HepG2 (cell line): ENCODE measurements around the gene SKIDA1. TPM values are rescaled to one million over a fixed set of nuclear protein-coding genes. Genes with fewer than 3 reads are reported as not detected.

Source experiments
- ETV5 ChIP-seq: IDR thresholded peaks from 2 replicates; pipeline ENCODE4 v1.6.1; 2018; ENCODE audit warnings: missing biosample characterization, missing genetic modification reagents, inconsistent platforms, borderline replicate concordance
- HINFP ChIP-seq: sonication (generic); formaldehyde crosslinking; IDR thresholded peaks from 2 replicates; pipeline ENCODE4 v1.4.0; 2020; ENCODE audit warnings: low read depth, mild to moderate bottlenecking, missing genetic modification reagents
- HMGA1 ChIP-seq: sonication (generic); formaldehyde crosslinking; conservative IDR thresholded peaks from 2 replicates; pipeline ENCODE4 v1.4.0; 2020; ENCODE audit warnings: missing genetic modification reagents
- HMGXB4 ChIP-seq, 2 experiments: sonication (generic) in 1 of 2; formaldehyde crosslinking in 1 of 2; IDR thresholded peaks; 2 replicates each; pipeline versions ENCODE4 v1.4.0 to v1.6.1; 2018 to 2020; ENCODE audit warnings: missing genetic modification reagents in 2 of 2, borderline replicate concordance in 1 of 2, low read depth in 1 of 2, mild to moderate bottlenecking in 1 of 2, missing biosample characterization in 1 of 2
- HOXA5 ChIP-seq: sonication (generic); formaldehyde crosslinking; IDR thresholded peaks from 2 replicates; pipeline ENCODE4 v1.4.0; 2020; ENCODE audit warnings: missing genetic modification reagents
- KAT8 ChIP-seq: IDR thresholded peaks from 2 replicates; pipeline ENCODE4 v1.6.1; 2016; ENCODE audit warnings: missing genetic modification reagents, missing compliant biosample characterization
- MLXIP ChIP-seq: sonication (generic); formaldehyde crosslinking; IDR thresholded peaks from 2 replicates; pipeline ENCODE4 v1.9.0; 2021; ENCODE audit warnings: missing genetic modification reagents, borderline replicate concordance
- MYC ChIP-seq: sonication (generic); formaldehyde crosslinking; IDR thresholded peaks from 2 replicates; pipeline ENCODE4 v1.9.0; 2021; ENCODE audit warnings: missing genetic modification reagents, borderline replicate concordance
- MYNN ChIP-seq: sonication (generic); formaldehyde crosslinking; IDR thresholded peaks from 2 replicates; pipeline ENCODE4 v1.4.0; 2020; ENCODE audit warnings: mild to moderate bottlenecking, low read depth, missing genetic modification reagents
- NFKB2 ChIP-seq: sonication (generic); formaldehyde crosslinking; IDR thresholded peaks from 2 replicates; pipeline ENCODE4 v1.4.0; 2020; ENCODE audit warnings: missing genetic modification reagents, borderline replicate concordance
- NR2F6 ChIP-seq, 2 experiments: IDR thresholded peaks; 2 replicates each; pipeline ENCODE4 v1.6.1; 2016; ENCODE audit warnings: antibody characterized with exemption in 1 of 2, mild to moderate bottlenecking in 1 of 2
- SRSF9 ChIP-seq: fragments of 200-400 bp; formaldehyde crosslinking; IDR thresholded peaks from 2 replicates; pipeline ENCODE4 v1.6.1; 2018; ENCODE audit warnings: borderline replicate concordance, mild to moderate bottlenecking, low read depth, low read length; ENCODE audit not compliant: insufficient read depth, poor library complexity, severe bottlenecking
- TGIF2 ChIP-seq: IDR thresholded peaks from 2 replicates; pipeline ENCODE4 v1.6.1; 2016; ENCODE audit warnings: control low read depth, missing compliant biosample characterization
- YY1 ChIP-seq: IDR thresholded peaks from 2 replicates; pipeline ENCODE4 v1.6.1; 2011; ENCODE audit warnings: low read length, low read depth, moderate library complexity, mild to moderate bottlenecking; ENCODE audit not compliant: insufficient read depth, insufficient replicate concordance
- ZNF160 ChIP-seq: sonication (generic); formaldehyde crosslinking; IDR thresholded peaks from 2 replicates; pipeline ENCODE4 v1.8.0; 2022; ENCODE audit warnings: mild to moderate bottlenecking, inconsistent platforms, missing genetic modification reagents
- ZNF234 ChIP-seq: sonication (generic); formaldehyde crosslinking; conservative IDR thresholded peaks from 2 replicates; pipeline ENCODE4 v1.5.1; 2020; ENCODE audit warnings: mild to moderate bottlenecking, missing genetic modification reagents
- ZNF546 ChIP-seq: sonication (generic); formaldehyde crosslinking; conservative IDR thresholded peaks from 2 replicates; pipeline ENCODE4 v1.8.1; 2023; ENCODE audit warnings: mild to moderate bottlenecking, missing genetic modification reagents
- ZNF710 ChIP-seq: sonication (generic); formaldehyde crosslinking; IDR thresholded peaks from 2 replicates; pipeline ENCODE4 v1.5.0; 2020; ENCODE audit warnings: mild to moderate bottlenecking, missing genetic modification reagents, borderline replicate concordance
- ZNF737 ChIP-seq: sonication (generic); formaldehyde crosslinking; IDR thresholded peaks from 2 replicates; pipeline ENCODE4 v1.5.0; 2020; ENCODE audit warnings: missing genetic modification reagents, mild to moderate bottlenecking, borderline replicate concordance
- polyA plus RNA-seq, 8 experiments: library from polyadenylated mRNA; depleted of rRNA in 3 of 8; stranded (reverse) in 7 of 8; unstranded in 1 of 8; fragments of >200 nt; fragmentation: Illumina TruSeq in 4 of 8; extraction: Trizol in 4 of 8; gene quantifications; 2 replicates each; pipeline versions ENCODE4 v1.2.1 to v1.2.3, GENCODE V29; 2011 to 2016; ENCODE audit warnings: low read depth in 4 of 8, missing spikeins in 1 of 8, mixed read lengths in 1 of 8; ENCODE audit not compliant: insufficient read depth in 1 of 8
- total RNA-seq, 5 experiments: library from RNA; depleted of rRNA; stranded (reverse); fragments of >200 nt; fragmentation: Illumina TruSeq; extraction: Trizol; gene quantifications; 2 replicates each; pipeline ENCODE4 v1.2.3, GENCODE V29; 2016; ENCODE audit warnings: low read depth in 1 of 5

SKIDA1 gene
- total and polyA plus RNA-seq, 2 of the 13 experiments (the other 11 are each of a cell fraction or from before 2014, with no cell fraction given): 0.73 to 1.5 TPM

- TF ChIP-seq ZNF710: no peak; the same call in 1 of the 2 replicates
- no peak for TF ChIP-seq NR2F6 (IDR thresholded peaks at IDR 0.05)
- 0 out of 2 replicates have a peak, but pooled peaks have one; percentile 12 for TF ChIP-seq NR2F6 (CRISPR knock-in tag; IDR thresholded peaks at IDR 0.05)
- no peak for TF ChIP-seq ETV5 (CRISPR knock-in tag)
- peak; percentile 62; the same call in 1 of the 2 replicates for TF ChIP-seq TGIF2 (CRISPR knock-in tag)
- TF ChIP-seq MLXIP (CRISPR knock-in tag): no peak
- TF ChIP-seq ZNF546 (CRISPR knock-in tag): peak; percentile 43; the same call in 1 of the 2 replicates
- TF ChIP-seq MYNN: 0 out of 2 replicates have a peak, but pooled peaks have one; percentile 17
- TF ChIP-seq ZNF234 (CRISPR knock-in tag): no peak
- TF ChIP-seq NFKB2 (CRISPR knock-in tag): no peak; the same call in 1 of the 2 replicates
- TF ChIP-seq HMGA1 (CRISPR knock-in tag): no peak
- no peak for TF ChIP-seq ZNF160 (CRISPR knock-in tag)
- peak in 1 of 2 experiments; percentile 55; a peak in 2 of 4 replicates for TF ChIP-seq HMGXB4 (CRISPR knock-in tag; IDR thresholded peaks at IDR 0.05; ENCODE audit: borderline replicate concordance in 1 of 2, low read depth in 1 of 2)
- TF ChIP-seq HOXA5 (CRISPR knock-in tag): 0 out of 2 replicates have a peak, but pooled peaks have one; percentile 26
- no peak for TF ChIP-seq ZNF737
- TF ChIP-seq SRSF9: no peak
- TF ChIP-seq MYC (CRISPR knock-in tag): peak; percentile 54; the same call in 1 of the 2 replicates
- no peak for TF ChIP-seq KAT8 (CRISPR knock-in tag)
- no peak for TF ChIP-seq HINFP (CRISPR knock-in tag)
- peak; percentile 33 for TF ChIP-seq YY1
Observed at GRCh38 chr10:21534604-21535493, 9.4 kb upstream of the SKIDA1 start (continued).
